Measurements from ENCODE around the gene NPY.

GRCh38 chr7:24328894-24329293 is 44.9 kb downstream of the NPY start:
- no peak for TF ChIP-seq POLR2A (IDR thresholded peaks at IDR 0.05)
- no peak for TF ChIP-seq CTCF (IDR thresholded peaks at IDR 0.05)
- no peak for TF ChIP-seq POLR2AphosphoS5 (IDR thresholded peaks at IDR 0.05)

Measured in transverse colon (tissue), 4 donors.